ENCODE measurements around the gene ELF2.

DNA sequence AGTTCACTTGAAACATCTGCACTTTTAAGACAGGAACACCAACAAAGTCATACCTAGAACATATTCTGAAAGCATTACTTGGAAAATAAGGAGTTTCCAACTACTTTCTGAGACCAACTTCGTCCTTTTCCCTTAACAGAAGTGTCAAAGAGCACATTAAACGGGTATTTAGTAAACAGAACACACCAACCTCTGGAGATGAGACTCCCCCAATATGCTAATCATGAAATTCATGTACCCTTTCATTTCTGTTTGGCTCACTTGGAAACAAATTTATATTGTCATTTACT lies 92.3 kb downstream of the ELF2 start:
- TF ChIP-seq, protein P1, sequence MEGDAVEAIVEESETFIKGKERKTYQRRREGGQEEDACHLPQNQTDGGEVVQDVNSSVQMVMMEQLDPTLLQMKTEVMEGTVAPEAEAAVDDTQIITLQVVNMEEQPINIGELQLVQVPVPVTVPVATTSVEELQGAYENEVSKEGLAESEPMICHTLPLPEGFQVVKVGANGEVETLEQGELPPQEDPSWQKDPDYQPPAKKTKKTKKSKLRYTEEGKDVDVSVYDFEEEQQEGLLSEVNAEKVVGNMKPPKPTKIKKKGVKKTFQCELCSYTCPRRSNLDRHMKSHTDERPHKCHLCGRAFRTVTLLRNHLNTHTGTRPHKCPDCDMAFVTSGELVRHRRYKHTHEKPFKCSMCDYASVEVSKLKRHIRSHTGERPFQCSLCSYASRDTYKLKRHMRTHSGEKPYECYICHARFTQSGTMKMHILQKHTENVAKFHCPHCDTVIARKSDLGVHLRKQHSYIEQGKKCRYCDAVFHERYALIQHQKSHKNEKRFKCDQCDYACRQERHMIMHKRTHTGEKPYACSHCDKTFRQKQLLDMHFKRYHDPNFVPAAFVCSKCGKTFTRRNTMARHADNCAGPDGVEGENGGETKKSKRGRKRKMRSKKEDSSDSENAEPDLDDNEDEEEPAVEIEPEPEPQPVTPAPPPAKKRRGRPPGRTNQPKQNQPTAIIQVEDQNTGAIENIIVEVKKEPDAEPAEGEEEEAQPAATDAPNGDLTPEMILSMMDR (IDR thresholded peaks at IDR 0.05), result no peak
- no peak for TF ChIP-seq POLR2A (IDR thresholded peaks at IDR 0.05)
- TF ChIP-seq EP300 (IDR thresholded peaks at IDR 0.05), result no peak
